ENCODE data around the gene CEP152.

DNA sequence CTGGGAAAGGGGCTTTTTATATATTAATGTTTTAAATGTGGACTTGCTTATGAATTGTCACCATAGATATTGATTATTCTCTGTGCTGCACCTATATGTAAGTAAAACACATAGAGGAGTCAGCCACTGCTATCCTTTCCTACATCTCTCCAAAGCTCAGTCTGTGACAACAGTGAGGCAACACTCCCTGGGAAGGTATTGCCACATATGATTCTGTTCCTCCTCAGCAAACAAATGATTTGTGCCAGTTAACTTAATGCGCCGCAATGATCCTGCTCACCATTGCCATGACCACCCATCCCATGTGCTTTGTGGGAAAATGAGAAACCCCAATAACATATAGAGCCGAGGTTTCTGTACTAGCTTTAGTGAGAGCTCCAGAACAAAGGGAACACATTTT, 90.2 kb downstream of the CEP152 start:
- TF ChIP-seq POLR2AphosphoS5 (IDR thresholded peaks at IDR 0.05; ENCODE audit: low read depth, low read length) = no peak
- TF ChIP-seq TAF1 (IDR thresholded peaks at IDR 0.05; ENCODE audit: borderline replicate concordance, low read depth, low read length) = no peak
